ENCODE measurements around the gene SPAG8. TPM values are rescaled to one million over a fixed set of nuclear protein-coding genes. Genes with fewer than 3 reads are reported as not detected.

SPAG8 gene
- 0.14 TPM in 1 of 2 replicates, not detected in the other for total RNA-seq

DNA sequence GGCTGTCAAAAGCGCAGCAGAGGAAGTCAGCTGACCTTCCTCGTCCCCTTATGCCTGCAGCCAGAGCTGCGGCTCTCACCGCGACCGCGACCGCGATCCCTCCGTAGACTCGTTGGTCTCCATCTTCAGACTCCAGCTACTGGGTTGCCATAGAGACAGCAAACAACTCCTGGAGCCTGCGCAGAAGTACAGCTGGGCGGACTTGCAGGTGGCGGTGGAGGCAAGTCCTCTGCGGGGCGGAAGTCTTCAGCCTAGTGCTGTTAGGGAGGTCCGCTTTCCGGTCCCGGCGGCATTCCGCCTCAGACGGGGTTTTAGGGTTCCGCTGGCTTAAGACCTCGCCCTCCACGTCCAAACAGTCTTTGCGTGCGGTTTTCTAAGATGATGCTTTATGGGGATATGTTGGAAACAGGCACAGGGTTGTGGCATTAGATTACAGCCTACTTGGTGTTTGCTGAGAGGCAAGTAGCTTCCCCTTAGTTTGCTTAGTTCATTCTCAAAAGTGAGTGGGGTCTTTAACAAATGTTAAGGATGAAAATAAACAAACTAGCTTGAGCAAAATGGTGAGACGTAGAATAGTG lies at the start of gene SPAG8:
SPAG8 (minus strand) TSS at position 238 of the 578 bp plus-strand sequence; CDS start at position 123, 115 bp downstream.

DNA sequence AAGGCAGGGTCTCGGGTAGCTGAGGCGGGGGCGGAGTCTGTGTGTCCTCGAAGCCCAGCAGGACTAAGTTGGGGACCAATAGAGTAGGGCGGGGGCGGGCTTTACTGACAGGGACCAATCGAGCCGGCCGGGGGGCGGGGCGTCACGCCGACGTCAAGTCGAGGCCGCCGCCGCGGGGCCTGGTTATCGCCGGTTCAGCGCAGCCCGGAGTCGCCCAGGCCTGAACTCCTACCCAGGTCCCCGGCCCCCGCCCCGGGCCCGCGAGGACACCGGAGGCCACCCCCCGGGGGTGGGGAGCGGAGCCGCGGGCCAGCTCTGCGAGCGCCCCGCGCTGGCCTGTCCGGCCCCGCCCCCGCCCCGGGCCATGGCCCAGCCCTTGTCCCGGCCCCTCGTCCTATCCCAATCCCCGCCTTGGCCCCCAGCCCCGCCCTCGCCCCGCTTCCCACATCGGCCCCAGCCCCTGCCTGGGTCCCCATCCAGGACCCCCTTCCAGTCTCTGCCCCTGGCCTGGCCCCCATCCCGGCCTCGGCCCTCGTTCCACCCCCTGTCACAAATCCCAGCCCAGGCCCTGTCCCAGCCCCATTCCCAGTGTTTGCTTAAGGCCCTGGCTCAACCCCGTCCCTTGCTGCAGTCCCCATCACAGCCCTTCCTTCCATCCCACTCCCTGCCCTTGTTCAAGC lies 17.2 kb upstream of the SPAG8 start, which contains the start of gene TMEM8B:
TMEM8B (plus strand) TSS at position 145 of the 680 bp plus-strand sequence; CDS start at position 365, 220 bp downstream.

DNA sequence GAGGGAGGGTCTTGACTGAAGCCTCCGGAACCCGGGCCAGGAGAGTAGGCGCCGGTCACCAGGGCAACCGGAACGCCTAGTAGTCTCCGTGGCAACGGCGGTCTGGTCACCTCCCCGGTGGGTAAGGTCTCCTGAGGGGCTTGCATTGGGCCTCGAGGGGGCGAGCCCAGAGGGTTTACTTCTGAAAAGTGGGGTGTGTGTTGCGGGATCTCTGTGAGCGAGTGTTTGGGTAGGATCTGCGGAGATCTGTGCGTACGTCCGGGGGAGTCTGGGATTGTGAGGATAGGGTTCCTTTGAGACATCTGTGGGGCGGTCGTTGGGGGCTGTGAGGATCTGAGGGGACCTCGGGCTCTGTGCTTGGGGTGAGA lies 16.6 kb upstream of the SPAG8 start, which contains the start of gene FAM221B:
FAM221B (minus strand) TSS at position 17 of the 368 bp plus-strand sequence. CDS start 2,571 bp downstream, outside the sequence.

GRCh38 chr9:35814841-35815543 lies 2.9 kb upstream of the SPAG8 start, which contains the start of gene HINT2:
Gene HINT2, minus strand, starts transcription at chr9:35815042. Its CDS starts 63 bp downstream, at chr9:35814979.

DNA sequence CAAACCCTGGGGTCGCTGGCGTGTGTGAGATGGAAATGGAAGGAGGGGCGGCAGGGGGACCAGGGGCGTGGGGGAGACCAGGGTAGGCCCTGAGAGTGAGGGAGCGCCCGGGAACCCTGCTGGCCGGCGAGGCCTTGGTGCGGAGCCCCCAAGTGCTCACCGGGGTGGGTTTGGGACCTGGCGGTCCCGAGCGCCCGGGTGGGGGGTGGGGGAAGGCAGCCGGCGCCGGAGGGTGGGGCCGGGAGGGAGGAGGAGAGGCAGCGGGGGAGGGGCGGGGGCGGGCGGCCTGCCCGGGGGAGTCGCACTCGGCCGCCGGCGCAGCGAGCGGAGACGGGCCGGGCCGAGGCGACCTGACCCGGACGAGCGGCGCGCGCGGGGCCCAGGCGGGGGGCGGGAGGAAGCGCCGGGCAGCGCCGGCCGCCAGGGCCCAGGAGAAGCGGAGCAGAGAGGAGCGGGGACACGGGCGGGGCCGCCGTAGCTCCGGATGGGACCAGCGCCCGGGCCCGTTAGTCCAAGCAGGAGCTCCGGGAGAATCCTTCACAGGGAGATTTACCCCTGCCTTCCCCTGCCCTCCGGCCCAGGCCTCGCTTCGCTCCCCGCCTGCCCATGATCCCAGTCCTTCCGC lies 20.7 kb downstream of the SPAG8 start, which contains the start of gene NPR2:
NPR2 (plus strand) TSS at position 295 of the 625 bp plus-strand sequence. CDS start 818 bp downstream, outside the sequence.

Other genes with a start within 250 kb of the SPAG8 start
- gene TESK1, start 207.0 kb downstream of the SPAG8 start, total RNA-seq: 9.6 and 16.8 TPM in 2 replicates
- gene CD72, start 193.8 kb downstream of the SPAG8 start, total RNA-seq: 0.50 and 1.0 TPM in 2 replicates
- not detected in 2 replicates for gene SIT1, start 161.3 kb downstream of the SPAG8 start, total RNA-seq
- gene RMRP, start 154.2 kb downstream of the SPAG8 start, total RNA-seq: 18,537 and 104,493 TPM in 2 replicates
- gene CCDC107, start 154.0 kb downstream of the SPAG8 start, total RNA-seq: 6.7 and 14.4 TPM in 2 replicates
- 0.07 and 0.34 TPM in 2 replicates for gene ARHGEF39, start 147.1 kb downstream of the SPAG8 start, total RNA-seq
- gene CA9, start 138.3 kb downstream of the SPAG8 start, total RNA-seq: 0.68 and 7.5 TPM in 2 replicates
- gene TPM2, start 122.3 kb downstream of the SPAG8 start, total RNA-seq: 35.1 and 43.1 TPM in 2 replicates
- 83.7 and 230 TPM in 2 replicates for gene TLN1, start 80.1 kb downstream of the SPAG8 start, total RNA-seq
- 39.5 and 50.9 TPM in 2 replicates for gene CREB3, start 79.6 kb downstream of the SPAG8 start, total RNA-seq
- 36.6 and 41.6 TPM in 2 replicates for gene GBA2, start 63.0 kb downstream of the SPAG8 start, total RNA-seq
- gene RGP1, start 63.0 kb downstream of the SPAG8 start, total RNA-seq: 17.1 and 25.6 TPM in 2 replicates
- gene MSMP, start 58.0 kb downstream of the SPAG8 start, total RNA-seq: not detected in 2 replicates
- 4.1 and 15.9 TPM in 2 replicates for gene NPR2, start 20.7 kb downstream of the SPAG8 start, total RNA-seq
- gene HINT2, start 2.8 kb upstream of the SPAG8 start, total RNA-seq: 13.0 and 21.2 TPM in 2 replicates
- gene FAM221B, start 16.5 kb upstream of the SPAG8 start, total RNA-seq: not detected in 2 replicates
- gene TMEM8B, start 17.0 kb upstream of the SPAG8 start, total RNA-seq: 0.68 and 5.8 TPM in 2 replicates
- gene OR13J1, start 58.1 kb upstream of the SPAG8 start, total RNA-seq: not detected in 2 replicates
- gene HRCT1, start 93.9 kb upstream of the SPAG8 start, total RNA-seq: 0.28 and 0.34 TPM in 2 replicates
- gene SPAAR, start 97.2 kb upstream of the SPAG8 start, total RNA-seq: 0.07 TPM in 1 of 2 replicates, not detected in the other
- gene OR2S2, start 145.9 kb upstream of the SPAG8 start, total RNA-seq: not detected in 2 replicates
- gene RECK, start 224.7 kb upstream of the SPAG8 start, total RNA-seq: 1.4 and 2.0 TPM in 2 replicates

Measured in nasal cavity respiratory epithelium epithelial cell of viscerocranial mucosa (primary cell).